Neuronal stem cell (in vitro differentiated cells): ENCODE measurements around the gene MYH1. TPM values are rescaled to one million over a fixed set of nuclear protein-coding genes. Genes with fewer than 3 reads are reported as not detected.

Experiments used
- DNase-seq: peaks from one replicate; pipeline ENCODE4 v3.0.0-alpha.2; 2013; ENCODE audit warnings: low spot score
- H2AFZ ChIP-seq: one replicate; pipeline ENCODE4 v1.6.1; 2013; ENCODE audit warnings: mild to moderate bottlenecking, low read length, inconsistent platforms
- H2AK5ac ChIP-seq: 2 replicates; pipeline ENCODE4 v1.6.1; 2013; ENCODE audit warnings: low read depth, mild to moderate bottlenecking, inconsistent platforms, low read length, moderate library complexity, mixed read lengths
- H2BK120ac ChIP-seq: 2 replicates; pipeline ENCODE4 v1.6.1; 2013; ENCODE audit warnings: low read depth, mild to moderate bottlenecking, inconsistent platforms, low read length, moderate library complexity, mixed read lengths
- H2BK12ac ChIP-seq: one replicate; pipeline ENCODE4 v1.6.1; 2013; ENCODE audit warnings: low read length, inconsistent platforms
- H2BK15ac ChIP-seq: 2 replicates; pipeline ENCODE4 v1.6.1; 2013; ENCODE audit warnings: mild to moderate bottlenecking, low read length, inconsistent platforms, mixed read lengths
- H2BK5ac ChIP-seq: one replicate; pipeline ENCODE4 v1.6.1; 2013; ENCODE audit warnings: inconsistent platforms, mild to moderate bottlenecking, low read length, moderate library complexity
- H3K14ac ChIP-seq: one replicate; pipeline ENCODE4 v1.6.1; 2013; ENCODE audit warnings: low read length, inconsistent platforms
- H3K18ac ChIP-seq: 2 replicates; pipeline ENCODE4 v1.6.1; 2013; ENCODE audit warnings: low read length, inconsistent platforms
- H3K23ac ChIP-seq: 2 replicates; pipeline ENCODE4 v1.6.1; 2013; ENCODE audit warnings: low read depth, mild to moderate bottlenecking, mixed read lengths, low read length, inconsistent platforms; ENCODE audit not compliant: poor library complexity
- H3K27ac ChIP-seq: replicated peaks from 3 replicates; pipeline ENCODE4 v1.5.1; 2013; ENCODE audit warnings: low read length, inconsistent platforms
- H3K27me3 ChIP-seq, 3 experiments: 2 replicates each; pipeline ENCODE4 v1.6.1; 2013; ENCODE audit warnings: low read length in 3 of 3, mild to moderate bottlenecking in 2 of 3, inconsistent platforms in 1 of 3, low read depth in 1 of 3, mixed read lengths in 1 of 3, moderate library complexity in 1 of 3; ENCODE audit not compliant: control insufficient read depth in 3 of 3, insufficient read depth in 3 of 3
- H3K36me3 ChIP-seq, 2 donors: replicated peaks in 1 of 2; 2 replicates each; pipeline ENCODE4 v1.6.1; 2013; ENCODE audit warnings: low read length in 2 of 2; ENCODE audit not compliant: control insufficient read depth in 2 of 2, insufficient read depth in 2 of 2
- H3K4ac ChIP-seq: 2 replicates; pipeline ENCODE4 v1.6.1; 2013; ENCODE audit warnings: inconsistent platforms, mild to moderate bottlenecking, low read length, moderate library complexity
- H3K4me1 ChIP-seq, 2 donors: 1 replicate in 1 of 2; 2 replicates in 1 of 2; pipeline ENCODE4 v1.6.1; 2013; ENCODE audit warnings: low read length in 2 of 2, low read depth in 1 of 2; ENCODE audit not compliant: control insufficient read depth in 2 of 2, insufficient read depth in 1 of 2
- H3K4me2 ChIP-seq: one replicate; pipeline ENCODE4 v1.6.1; 2013; ENCODE audit warnings: mild to moderate bottlenecking, low read length, inconsistent platforms; ENCODE audit not compliant: insufficient read depth, poor library complexity, severe bottlenecking
- H3K4me3 ChIP-seq, 2 donors: 2 replicates each; pipeline ENCODE4 v1.5.1; 2013; ENCODE audit warnings: low read length in 2 of 2, mild to moderate bottlenecking in 2 of 2, inconsistent platforms in 1 of 2, moderate library complexity in 1 of 2
- H3K79me1 ChIP-seq: one replicate; pipeline ENCODE4 v1.6.1; 2013; ENCODE audit warnings: low read depth, mild to moderate bottlenecking, inconsistent platforms, low read length, moderate library complexity
- H3K9ac ChIP-seq: one replicate; pipeline ENCODE4 v1.6.1; 2013; ENCODE audit warnings: mild to moderate bottlenecking, low read depth, low read length, inconsistent platforms; ENCODE audit not compliant: poor library complexity
- H3K9me3 ChIP-seq, 2 donors: replicated peaks in 1 of 2; 2 replicates each; pipeline versions ENCODE3 to v1.6.1; 2013; ENCODE audit warnings: low read length in 2 of 2, mild to moderate bottlenecking in 2 of 2, inconsistent platforms in 1 of 2, low read depth in 1 of 2, mixed read lengths in 1 of 2, moderate library complexity in 1 of 2; ENCODE audit not compliant: control insufficient read depth in 2 of 2, insufficient read depth in 1 of 2
- H4K8ac ChIP-seq: one replicate; pipeline ENCODE4 v1.6.1; 2013; ENCODE audit warnings: low read depth, mild to moderate bottlenecking, inconsistent platforms, low read length, moderate library complexity
- H4K91ac ChIP-seq: one replicate; pipeline ENCODE4 v1.6.1; 2013; ENCODE audit warnings: low read length, low read depth, mild to moderate bottlenecking, inconsistent platforms; ENCODE audit not compliant: poor library complexity
- WGBS, 2 donors: extraction: QIAGEN DNeasy Blood & Tissue Kit; methylation state at CpG; one replicate each; pipeline ENCODE4 v1.1.7; 2013; ENCODE audit warnings: missing lambda C conversion rate in 2 of 2, mixed read lengths in 1 of 2; ENCODE audit not compliant: insufficient read length in 2 of 2, insufficient replicate concordance in 1 of 2; ENCODE audit errors: extremely low coverage in 2 of 2; 5-methylcytosine and 5-hydroxymethylcytosine counted together
- polyA plus RNA-seq, 2 experiments: library from polyadenylated mRNA; stranded (reverse); fragments of 200-250 nt; gene quantifications; one replicate each; pipeline ENCODE4 v1.2.3, GENCODE V29; 2013

Gene MYH1
- polyA plus RNA-seq (2013, experiment 1 of 2) = not detected
- polyA plus RNA-seq (2013, experiment 2 of 2) = not detected

GRCh38 chr17:10518271-10519037, at the start of gene MYH1:
MYH1 (minus strand) TSS chr17:10518542; CDS start chr17:10516642, 1,900 bp downstream.
- H3K9ac ChIP-seq = no peak within 1 kb of the TSS
- H3K4me2 ChIP-seq = no peak within 1 kb of the TSS
- H2BK12ac ChIP-seq = no peak within 1 kb of the TSS
- H2AFZ ChIP-seq = no peak within 1 kb of the TSS
- no peaks in the 10 kb centered on the region for H3K79me1 ChIP-seq
- no peak for DNase-seq
- no peak within 1 kb of the TSS for H3K4me3 ChIP-seq
- H3K4me1 ChIP-seq = no peaks in the 10 kb centered on the region
- H3K18ac ChIP-seq = no peak within 1 kb of the TSS
- H3K23ac ChIP-seq = no peak within 1 kb of the TSS
- H3K27me3 ChIP-seq = no peaks in the 10 kb centered on the region
- H3K9me3 ChIP-seq = no peaks in the 10 kb centered on the region
- no CpG with 5 or more reads among the region's 11 CpGs for WGBS, 2 donors
- no peak within 1 kb of the TSS for H2BK120ac ChIP-seq
- no peak within 1 kb of the TSS for H3K4ac ChIP-seq
- H2BK5ac ChIP-seq = no peak within 1 kb of the TSS
- H3K14ac ChIP-seq = no peak within 1 kb of the TSS
- H4K8ac ChIP-seq = no peak within 1 kb of the TSS
- H2AK5ac ChIP-seq = no peak within 1 kb of the TSS
- H3K36me3 ChIP-seq = no peaks in the 10 kb centered on the region
- no peak within 1 kb of the TSS for H4K91ac ChIP-seq
- no peak within 1 kb of the TSS for H3K27ac ChIP-seq
- no peak within 1 kb of the TSS for H2BK15ac ChIP-seq

DNA sequence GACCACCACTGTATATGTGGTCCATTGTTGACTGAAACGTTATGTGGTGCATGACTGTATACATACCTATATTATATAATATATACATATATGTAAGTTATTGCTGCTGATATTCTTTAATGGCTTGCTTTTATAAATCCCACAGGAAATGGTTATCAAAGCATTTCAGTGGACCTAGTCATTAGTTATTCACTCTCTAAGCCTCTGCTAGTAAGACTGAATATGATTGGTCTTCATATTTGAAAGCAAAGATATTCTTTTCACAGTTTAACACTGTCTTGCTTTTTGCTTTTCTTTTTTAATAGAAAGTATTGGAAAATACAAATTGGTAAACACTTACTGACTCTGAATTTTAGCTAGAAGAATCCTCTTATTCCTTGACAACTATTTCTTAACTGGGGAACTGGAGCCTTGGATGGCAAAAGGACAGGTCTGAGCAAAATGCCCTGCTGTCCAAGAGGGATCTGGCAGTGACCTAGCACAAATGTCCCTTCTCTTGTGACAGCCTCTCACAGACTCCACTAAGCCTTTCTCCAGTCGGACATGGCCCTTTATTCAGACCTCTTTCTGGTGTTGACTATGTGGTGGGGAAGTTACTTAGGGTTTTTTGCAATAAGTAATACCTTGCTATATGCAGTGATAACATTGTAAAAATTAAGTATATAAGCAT, 45.8 kb upstream of the MYH1 start:
- Histone ChIP-seq H3K27ac (no peak overlapping the region), H2BK12ac (no peak overlapping the region), H3K4me3 (no peak overlapping the region), H2BK5ac (no peak overlapping the region), H3K79me1 (no peaks in the 10 kb centered on the region), H3K9ac (no peak overlapping the region), H3K4me2 (no peak overlapping the region), H2AK5ac (no peak overlapping the region), H3K23ac (no peak overlapping the region), H2AFZ (no peak overlapping the region), H2BK120ac (no peak overlapping the region), H4K8ac (no peak overlapping the region), H3K18ac (no peak overlapping the region), H3K9me3 (no peaks in the 10 kb centered on the region), H2BK15ac (no peak overlapping the region), H3K14ac (no peak overlapping the region), H3K36me3 (no peaks in the 10 kb centered on the region), H3K4me1 (no peaks in the 10 kb centered on the region), H4K91ac (no peak overlapping the region), H3K27me3 (peaks cover 0 to 5% (median 0%) of the 10 kb centered on the region in 3 experiments), H3K4ac (no peak overlapping the region)
- DNase-seq = no peak
- no CpG with 5 or more reads among the region's 2 CpGs for WGBS, 2 donors

DNA sequence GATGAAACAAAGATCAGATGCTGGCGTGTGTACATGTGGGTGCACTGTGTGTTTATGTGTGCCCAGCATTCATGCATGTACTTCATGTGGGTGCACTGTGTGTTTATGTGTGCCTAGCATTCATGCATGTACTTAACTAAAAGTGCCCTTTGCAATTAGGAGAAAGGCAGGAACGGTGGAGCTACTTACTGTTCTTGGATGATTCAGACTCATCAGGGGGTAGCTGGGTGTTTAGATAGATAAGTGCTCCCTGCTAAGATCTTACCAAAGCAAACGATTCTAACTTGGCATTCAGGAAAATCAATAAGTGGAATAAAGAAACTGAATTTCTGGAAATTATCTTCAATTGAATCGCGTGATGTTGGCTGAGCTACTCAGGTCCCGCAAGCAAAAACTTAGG, 39.7 kb upstream of the MYH1 start:
- Histone ChIP-seq H3K23ac (no peak overlapping the region), H3K36me3 (no peaks in the 10 kb centered on the region), H3K9me3 (no peaks in the 10 kb centered on the region), H3K27ac (no peak overlapping the region), H3K27me3 (no peaks in the 10 kb centered on the region), H3K4ac (no peak overlapping the region), H3K4me3 (no peak overlapping the region), H2BK15ac (no peak overlapping the region), H4K91ac (no peak overlapping the region), H3K9ac (no peak overlapping the region), H3K79me1 (no peaks in the 10 kb centered on the region), H4K8ac (no peak overlapping the region), H2BK12ac (no peak overlapping the region), H2BK120ac (no peak overlapping the region), H3K4me1 (no peaks in the 10 kb centered on the region), H3K4me2 (no peak overlapping the region), H2BK5ac (no peak overlapping the region), H3K14ac (no peak overlapping the region), H3K18ac (no peak overlapping the region), H2AK5ac (no peak overlapping the region), H2AFZ (no peak overlapping the region)
- no peak for DNase-seq
- no CpG with 5 or more reads among the region's 6 CpGs for WGBS, 2 donors

DNA sequence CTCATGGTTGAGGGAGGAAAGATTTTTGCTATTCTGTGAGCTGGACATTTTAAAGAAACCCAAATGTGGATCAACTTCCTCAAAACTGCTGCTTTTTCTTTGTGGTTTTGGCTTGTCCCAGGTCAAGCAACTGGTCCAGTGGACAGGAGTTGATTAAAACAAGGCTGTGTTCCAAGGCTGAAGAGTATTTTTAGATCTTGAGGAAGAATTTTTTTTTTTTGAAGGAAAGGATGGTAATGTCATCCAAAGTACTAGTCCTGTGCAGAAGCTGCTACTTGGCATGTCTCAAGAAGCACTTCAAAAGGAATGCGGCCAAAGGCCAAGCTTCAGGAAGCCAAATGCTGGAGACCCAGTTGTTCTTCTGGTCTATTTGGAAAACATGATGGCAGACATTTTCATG, 39.1 kb upstream of the MYH1 start:
- DNase-seq = no peak
- Histone ChIP-seq H2BK120ac (no peak overlapping the region), H3K9me3 (no peaks in the 10 kb centered on the region), H3K79me1 (no peaks in the 10 kb centered on the region), H3K14ac (no peak overlapping the region), H3K36me3 (no peaks in the 10 kb centered on the region), H3K27me3 (no peaks in the 10 kb centered on the region), H3K27ac (no peak overlapping the region), H2AK5ac (no peak overlapping the region), H4K8ac (no peak overlapping the region), H2BK12ac (no peak overlapping the region), H2AFZ (no peak overlapping the region), H3K4me1 (no peaks in the 10 kb centered on the region), H3K18ac (no peak overlapping the region), H4K91ac (no peak overlapping the region), H3K4me3 (no peak overlapping the region), H2BK5ac (no peak overlapping the region), H3K4ac (no peak overlapping the region), H3K23ac (no peak overlapping the region), H3K9ac (no peak overlapping the region), H2BK15ac (no peak overlapping the region), H3K4me2 (no peak overlapping the region)
- no CpG with 5 or more reads among the region's 1 CpG for WGBS, 2 donors
